GM18858 (cell line): Measurements from ENCODE around the gene MST1.

ENCODE experiments used
- ATAC-seq: cut with Tn5 transposase; IDR thresholded peaks from one replicate; pipeline ENCODE4 v1.9.1; 2021; ENCODE audit not compliant: unreplicated experiment

The MST1 gene

GRCh38 chr3:49718858-49719213 is 29.6 kb upstream of the MST1 start:
- ATAC-seq, result no peak

GRCh38 chr3:49717959-49718857 is 28.9 kb upstream of the MST1 start:
- ATAC-seq, result no peak

GRCh38 chr3:49717211-49717958 is 28.1 kb upstream of the MST1 start:
- ATAC-seq, result no peak

GRCh38 chr3:49716691-49717210 is 27.5 kb upstream of the MST1 start:
- no peak for ATAC-seq

- ATAC-seq, result no peak
Observed at GRCh38 chr3:49716169-49716568, 26.9 kb upstream of the MST1 start.

- no peak for ATAC-seq
Observed at GRCh38 chr3:49715611-49716121, 26.4 kb upstream of the MST1 start.

- no peak for ATAC-seq
Observed at GRCh38 chr3:49714728-49715550, 25.7 kb upstream of the MST1 start.

- ATAC-seq, result no peak
Observed at GRCh38 chr3:49713336-49714105, 24.2 kb upstream of the MST1 start.

- no peak for ATAC-seq
Observed at GRCh38 chr3:49712631-49713317, 23.5 kb upstream of the MST1 start.

GRCh38 chr3:49712166-49712565 is 22.9 kb upstream of the MST1 start:
- no peak for ATAC-seq

GRCh38 chr3:49711489-49711888 is 22.2 kb upstream of the MST1 start:
- no peak for ATAC-seq

- no peak for ATAC-seq
Observed at GRCh38 chr3:49709852-49710251, 20.6 kb upstream of the MST1 start.

- no peak for ATAC-seq
Observed at GRCh38 chr3:49707113-49707480, 17.8 kb upstream of the MST1 start.

- ATAC-seq, result no peak
Observed at GRCh38 chr3:49706456-49707112, 17.3 kb upstream of the MST1 start.

GRCh38 chr3:49705390-49705960 is 16.2 kb upstream of the MST1 start:
- ATAC-seq, result no peak

- no peak for ATAC-seq
Observed at GRCh38 chr3:49704629-49705028, 15.4 kb upstream of the MST1 start.

GRCh38 chr3:49703956-49704355 is 14.7 kb upstream of the MST1 start:
- ATAC-seq, result no peak

GRCh38 chr3:49703443-49703927 is 14.2 kb upstream of the MST1 start:
- ATAC-seq, result peak; percentile 77

- ATAC-seq, result no peak
Observed at GRCh38 chr3:49702672-49703071, 13.4 kb upstream of the MST1 start.
